Dermis microvascular lymphatic vessel endothelial cell (primary cell): ENCODE measurements around the gene CIITA. TPM values are rescaled to one million over a fixed set of nuclear protein-coding genes. Genes with fewer than 3 reads are reported as not detected.

Experiments
- DNase-seq, 2 donors: peaks; one replicate each; pipeline versions ENCODE4 v3.0.0 to v3.0.0-alpha.2; 2010; ENCODE audit warnings: low read depth in 2 of 2
- total RNA-seq: library from RNA; depleted of rRNA; stranded (reverse); fragments of >200 nt; gene quantifications from 2 replicates; pipeline ENCODE4 v1.2.1, GENCODE V29; 2014

Gene CIITA
- total RNA-seq, 1 donor from 2014 or later = 0.13 TPM

DNA sequence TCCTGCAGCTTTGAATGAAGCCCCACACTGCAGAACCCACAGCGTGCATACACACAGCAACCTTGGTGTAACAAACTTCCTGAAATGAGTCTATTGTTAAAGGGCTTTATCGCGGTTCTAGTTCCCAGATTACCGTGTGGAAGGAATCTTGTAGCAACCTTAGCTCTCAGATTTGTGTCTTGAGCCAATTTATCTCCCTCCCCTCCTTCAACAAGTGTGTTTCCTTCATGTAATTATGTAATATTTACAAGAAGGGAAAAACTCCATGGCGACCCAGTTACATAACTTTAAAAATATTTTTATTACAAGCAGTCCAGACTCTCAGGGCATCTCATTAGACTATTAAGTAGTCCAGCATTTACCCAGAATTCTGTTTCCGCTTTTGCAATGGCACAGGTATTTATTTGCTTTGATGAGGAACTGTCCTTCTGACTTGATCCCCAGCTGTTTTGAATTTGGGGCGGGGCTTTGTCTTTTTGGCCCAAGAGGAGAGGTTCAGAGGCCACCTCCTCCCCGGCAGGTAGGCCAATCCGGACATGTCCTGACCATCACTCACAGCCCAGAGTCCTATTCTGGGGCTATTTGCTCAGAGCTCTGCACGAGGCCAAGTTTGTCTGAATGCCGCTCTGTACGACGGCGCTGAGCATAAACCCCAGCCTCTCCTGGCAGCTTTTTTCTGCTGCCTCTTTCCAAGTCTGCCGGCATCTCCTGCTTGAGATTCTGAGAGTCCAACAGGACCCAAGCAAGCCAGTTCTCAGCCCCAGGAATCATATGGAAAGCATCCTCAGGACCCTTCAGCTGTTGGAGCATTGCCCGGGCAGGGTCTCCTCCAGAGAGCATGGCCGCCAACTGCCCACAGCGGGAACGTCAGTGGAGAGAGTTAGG is 103.0 kb downstream of the CIITA start:
- DNase-seq = no peak

- no peak for DNase-seq
Observed at GRCh38 chr16:10980813-10981212, 103.8 kb downstream of the CIITA start.

GRCh38 chr16:10981697-10982216 is 104.8 kb downstream of the CIITA start:
- DNase-seq = no peak

GRCh38 chr16:10982465-10983150 is 105.6 kb downstream of the CIITA start:
- DNase-seq = no peak

GRCh38 chr16:10983159-10983558 is 106.2 kb downstream of the CIITA start:
- DNase-seq = no peak

GRCh38 chr16:10984509-10984908 is 107.5 kb downstream of the CIITA start:
- no peak for DNase-seq

Other genes starting within 250 kb of the CIITA start
- gene TEKT5, start 182.3 kb upstream of the CIITA start, total RNA-seq = not detected in 2 replicates
- 26.2 and 32.6 TPM in 2 replicates for gene NUBP1, start 133.4 kb upstream of the CIITA start, total RNA-seq
- gene TVP23A, start 58.4 kb upstream of the CIITA start, total RNA-seq = not detected in 2 replicates
- gene DEXI, start 65.3 kb downstream of the CIITA start, total RNA-seq = 26.6 and 39.8 TPM in 2 replicates
- 10.5 and 15.3 TPM in 2 replicates for gene CLEC16A, start 67.4 kb downstream of the CIITA start, total RNA-seq